ENCODE data around the gene NDUFAF7.

The NDUFAF7 gene, protein sequence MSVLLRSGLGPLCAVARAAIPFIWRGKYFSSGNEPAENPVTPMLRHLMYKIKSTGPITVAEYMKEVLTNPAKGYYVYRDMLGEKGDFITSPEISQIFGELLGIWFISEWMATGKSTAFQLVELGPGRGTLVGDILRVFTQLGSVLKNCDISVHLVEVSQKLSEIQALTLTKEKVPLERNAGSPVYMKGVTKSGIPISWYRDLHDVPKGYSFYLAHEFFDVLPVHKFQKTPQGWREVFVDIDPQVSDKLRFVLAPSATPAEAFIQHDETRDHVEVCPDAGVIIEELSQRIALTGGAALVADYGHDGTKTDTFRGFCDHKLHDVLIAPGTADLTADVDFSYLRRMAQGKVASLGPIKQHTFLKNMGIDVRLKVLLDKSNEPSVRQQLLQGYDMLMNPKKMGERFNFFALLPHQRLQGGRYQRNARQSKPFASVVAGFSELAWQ

DNA sequence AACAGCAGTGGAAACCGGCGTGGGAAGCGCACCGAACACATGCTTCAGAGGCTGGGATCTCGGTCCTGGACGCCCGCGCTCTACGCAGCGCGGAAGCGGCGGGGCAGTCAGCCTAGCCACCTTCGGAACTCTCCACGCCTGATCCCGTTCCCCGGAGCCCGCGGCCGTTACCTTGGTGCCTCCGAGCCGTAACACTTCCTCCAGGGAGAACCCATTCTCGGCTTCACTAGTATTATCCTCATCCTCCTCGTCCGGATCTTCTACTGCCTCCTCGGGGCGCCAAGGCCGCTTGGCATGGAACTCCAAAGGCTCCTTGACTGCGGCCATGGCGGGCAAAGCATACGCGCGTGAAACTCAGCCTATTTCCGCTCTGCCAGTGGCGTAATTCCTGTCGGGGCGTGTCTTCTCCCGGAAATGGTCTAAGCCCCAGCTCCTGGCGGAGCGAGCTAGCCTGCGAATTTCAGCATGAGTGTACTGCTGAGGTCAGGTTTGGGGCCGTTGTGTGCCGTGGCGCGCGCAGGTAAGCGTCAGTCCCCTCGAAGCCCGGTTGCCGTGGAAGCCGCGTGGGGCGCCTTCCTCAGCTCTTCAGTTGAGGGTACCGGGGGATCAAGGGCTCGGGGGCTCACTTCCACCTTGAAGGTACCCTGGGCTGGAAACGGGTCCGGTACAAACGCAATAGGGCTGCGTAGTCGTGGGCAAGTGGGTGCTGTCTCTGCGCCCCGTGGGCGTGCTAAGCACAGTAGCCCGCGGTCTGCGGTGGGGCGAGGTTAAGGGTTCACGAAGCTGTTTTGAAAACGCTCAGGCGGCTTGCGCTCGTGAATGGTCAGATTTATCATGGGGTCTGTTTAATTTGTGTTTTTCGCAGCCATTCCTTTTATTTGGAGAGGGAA is at the start of gene NDUFAF7, which contains the start of gene CEBPZ:
TSS of gene NDUFAF7 (plus strand) at position 418 of the 890 bp plus-strand sequence. CDS start at position 466, 48 bp downstream.
TSS of gene CEBPZ (minus strand) at position 356 of the 890 bp plus-strand sequence. CDS start at position 327, 29 bp downstream.
- TF ChIP-seq, protein P1, sequence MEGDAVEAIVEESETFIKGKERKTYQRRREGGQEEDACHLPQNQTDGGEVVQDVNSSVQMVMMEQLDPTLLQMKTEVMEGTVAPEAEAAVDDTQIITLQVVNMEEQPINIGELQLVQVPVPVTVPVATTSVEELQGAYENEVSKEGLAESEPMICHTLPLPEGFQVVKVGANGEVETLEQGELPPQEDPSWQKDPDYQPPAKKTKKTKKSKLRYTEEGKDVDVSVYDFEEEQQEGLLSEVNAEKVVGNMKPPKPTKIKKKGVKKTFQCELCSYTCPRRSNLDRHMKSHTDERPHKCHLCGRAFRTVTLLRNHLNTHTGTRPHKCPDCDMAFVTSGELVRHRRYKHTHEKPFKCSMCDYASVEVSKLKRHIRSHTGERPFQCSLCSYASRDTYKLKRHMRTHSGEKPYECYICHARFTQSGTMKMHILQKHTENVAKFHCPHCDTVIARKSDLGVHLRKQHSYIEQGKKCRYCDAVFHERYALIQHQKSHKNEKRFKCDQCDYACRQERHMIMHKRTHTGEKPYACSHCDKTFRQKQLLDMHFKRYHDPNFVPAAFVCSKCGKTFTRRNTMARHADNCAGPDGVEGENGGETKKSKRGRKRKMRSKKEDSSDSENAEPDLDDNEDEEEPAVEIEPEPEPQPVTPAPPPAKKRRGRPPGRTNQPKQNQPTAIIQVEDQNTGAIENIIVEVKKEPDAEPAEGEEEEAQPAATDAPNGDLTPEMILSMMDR (conservative IDR thresholded peaks at IDR 0.05; ENCODE audit: control insufficient read depth, insufficient read depth, low read depth, low read length) = no peak
- H3K4me3 ChIP-seq (ENCODE audit: control insufficient read depth, low read depth, low read length) = peak within 1 kb of the TSS; percentile 98
- DNase-seq (ENCODE audit: low read depth) = peak; percentile 93

DNA sequence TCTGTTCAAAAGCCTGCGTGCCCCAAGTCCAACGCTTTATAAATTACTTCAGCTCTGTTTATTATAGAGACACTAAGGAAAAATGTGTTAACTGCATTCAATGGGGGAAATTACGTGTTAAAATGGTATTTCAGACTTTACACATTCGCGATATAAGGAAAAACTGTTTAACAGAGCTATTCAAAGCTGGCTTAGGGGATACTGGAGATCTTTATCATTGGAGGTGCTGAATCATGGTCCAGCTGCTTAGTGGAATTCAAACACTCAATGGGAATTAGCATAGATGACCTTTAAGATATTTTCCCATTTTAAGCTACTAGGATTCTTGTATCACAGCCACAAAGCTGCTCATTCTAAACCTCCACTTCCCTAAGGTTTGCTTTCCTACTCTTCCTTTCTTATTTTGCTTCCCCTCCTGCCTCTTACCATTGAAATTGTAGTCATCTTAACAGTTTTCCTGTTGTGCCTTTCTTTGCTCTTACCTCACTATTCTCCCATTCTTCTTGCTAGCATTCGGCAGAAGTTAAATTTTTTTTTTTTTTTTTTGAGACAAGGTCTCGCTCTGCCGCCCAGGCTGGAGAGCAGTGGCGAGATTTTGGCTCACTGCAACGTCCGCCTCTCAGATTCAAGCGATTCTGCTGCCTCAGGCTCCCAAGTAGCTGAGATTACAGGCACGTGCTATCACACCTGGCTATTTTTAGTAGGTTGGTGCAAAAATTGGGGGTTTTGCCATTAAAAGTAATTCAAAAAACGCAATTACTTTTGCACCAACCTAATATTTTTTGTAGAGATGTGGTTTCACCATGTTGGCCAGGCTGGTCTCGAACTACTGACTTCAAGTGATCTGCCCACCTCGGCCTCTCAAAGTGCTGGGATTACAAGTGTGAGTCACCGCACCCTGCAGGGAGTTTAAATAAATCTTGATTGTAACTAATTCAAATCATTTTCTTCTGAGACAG is 49.5 kb upstream of the NDUFAF7 start:
- no peak for DNase-seq (ENCODE audit: low read depth)
- TF ChIP-seq, protein P1 (conservative IDR thresholded peaks at IDR 0.05; ENCODE audit: control insufficient read depth, insufficient read depth, low read depth, low read length) = no peak
- H3K4me3 ChIP-seq (ENCODE audit: control insufficient read depth, low read depth, low read length) = no peak overlapping the region

DNA sequence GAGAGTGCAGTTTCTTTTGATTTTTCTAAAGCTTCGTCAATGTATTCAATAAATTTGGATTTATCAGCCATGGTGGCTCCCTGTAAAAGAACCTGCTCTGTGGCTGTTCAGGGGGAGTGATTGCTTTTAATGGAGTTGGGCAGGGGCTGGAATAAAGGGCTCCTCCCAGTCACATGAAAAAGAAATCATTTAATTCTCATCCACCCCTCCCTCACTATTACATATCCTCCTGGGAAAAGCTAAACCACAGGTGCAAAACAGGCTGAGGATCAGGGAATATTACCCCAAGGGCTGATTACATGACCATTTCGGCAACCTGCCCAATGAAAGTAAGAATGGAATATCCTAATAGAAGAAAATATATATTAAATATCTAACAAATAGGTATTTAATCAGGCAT is 42.9 kb upstream of the NDUFAF7 start, which contains the start of gene SULT6B1:
TSS of gene SULT6B1 (minus strand) at position 101 of the 400 bp plus-strand sequence. CDS start at position 71, 30 bp downstream.
- TF ChIP-seq, protein P1 (conservative IDR thresholded peaks at IDR 0.05; ENCODE audit: control insufficient read depth, insufficient read depth, low read depth, low read length) = no peak
- no peak within 1 kb of the TSS for H3K4me3 ChIP-seq (ENCODE audit: control insufficient read depth, low read depth, low read length)
- no peak for DNase-seq (ENCODE audit: low read depth)

DNA sequence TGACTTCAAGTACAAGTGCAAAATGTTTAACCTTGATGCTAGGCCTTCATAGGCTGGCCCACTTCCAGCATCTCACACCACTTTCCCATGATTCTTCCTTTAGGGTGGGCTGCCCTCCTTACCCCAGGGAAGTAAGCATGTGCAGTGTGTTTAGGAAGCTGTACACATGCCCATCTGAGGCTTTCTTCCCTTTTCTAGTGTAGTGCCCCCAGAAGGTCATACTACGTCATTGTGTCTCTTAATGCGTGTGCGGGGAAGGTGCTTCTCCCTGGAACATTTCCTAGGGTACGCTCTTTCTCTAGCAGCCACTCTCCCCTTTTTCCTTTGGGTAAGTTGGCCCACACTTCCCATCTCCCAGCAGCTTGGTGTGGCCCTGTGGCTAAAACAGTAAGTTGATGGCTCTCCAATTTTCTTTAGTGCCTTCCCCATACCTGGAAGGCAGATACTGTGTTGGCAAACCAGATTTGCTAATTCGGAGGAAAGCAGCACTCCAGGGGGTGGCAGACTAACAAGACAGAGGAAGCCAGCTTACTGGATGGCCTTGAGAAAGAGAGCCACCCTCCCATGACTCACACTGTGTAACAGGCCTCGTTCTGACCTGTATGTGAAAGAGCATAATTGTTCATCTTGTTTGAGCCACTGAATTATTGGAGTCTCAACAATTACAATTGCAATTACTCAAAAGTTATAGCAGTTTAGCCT is 41.9 kb upstream of the NDUFAF7 start:
- H3K4me3 ChIP-seq (ENCODE audit: control insufficient read depth, low read depth, low read length) = no peak overlapping the region
- peak; percentile 92 for DNase-seq (ENCODE audit: low read depth)
- TF ChIP-seq, protein P1 (conservative IDR thresholded peaks at IDR 0.05; ENCODE audit: control insufficient read depth, insufficient read depth, low read depth, low read length) = peak; percentile 5

DNA sequence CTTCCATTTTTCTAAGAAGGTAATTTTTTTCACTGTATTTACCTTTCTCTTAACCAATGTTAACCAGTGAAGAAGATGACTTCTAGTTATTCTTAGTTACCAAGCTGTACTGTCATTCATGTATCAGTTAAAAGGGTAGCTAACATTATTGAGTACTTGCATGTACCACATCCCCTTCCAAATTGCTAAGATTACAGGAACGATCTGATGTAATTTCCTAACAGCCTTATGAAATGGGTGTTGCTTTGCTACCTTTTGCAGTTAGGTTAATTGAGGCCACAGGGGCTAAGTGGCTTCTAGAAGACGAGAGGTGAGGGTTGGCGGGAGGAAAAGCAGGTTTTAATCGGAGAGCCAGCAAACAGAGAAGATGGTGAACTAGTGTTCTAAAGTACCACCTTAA is 41.2 kb upstream of the NDUFAF7 start:
- TF ChIP-seq, protein P1 (conservative IDR thresholded peaks at IDR 0.05; ENCODE audit: control insufficient read depth, insufficient read depth, low read depth, low read length) = no peak
- no peak overlapping the region for H3K4me3 ChIP-seq (ENCODE audit: control insufficient read depth, low read depth, low read length)
- DNase-seq (ENCODE audit: low read depth) = no peak

Measured in fibroblast of mammary gland (primary cell).